ENCODE results near the gene RHBDF2.

GRCh38 chr17:76444518-76445311, 56.5 kb downstream of the RHBDF2 start:
- TF ChIP-seq CTCF (IDR thresholded peaks at IDR 0.05) (no peak), EP300 (IDR thresholded peaks at IDR 0.05) (no peak)

Data from suprapubic skin (tissue), 3 donors.